ENCODE measurements around the gene PDSS2. TPM values are rescaled to one million over a fixed set of nuclear protein-coding genes. Genes with fewer than 3 reads are reported as not detected.

PDSS2 gene
- total and polyA plus RNA-seq, 2 of the 4 experiments (the other 2 are of a cell fraction) = 8.6 to 9.2 TPM

DNA sequence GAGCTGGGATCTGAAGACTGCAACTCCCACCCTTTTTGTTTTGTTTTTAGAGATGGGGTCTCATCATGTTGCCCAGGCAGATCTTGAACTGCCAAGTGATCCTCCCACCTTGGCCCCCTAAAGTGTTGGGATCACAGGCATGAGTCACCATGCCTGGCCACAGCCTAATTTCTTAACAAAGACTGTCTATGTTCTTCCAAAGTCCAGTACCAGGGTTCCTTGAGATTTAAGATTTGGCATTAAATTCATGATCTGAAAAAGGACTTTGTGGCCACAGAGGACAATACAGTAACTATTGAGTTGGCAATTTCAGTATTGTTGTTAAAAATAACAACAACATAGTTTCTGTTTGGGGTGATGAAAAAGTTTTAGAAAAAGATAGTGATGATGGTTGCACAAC, 315.4 kb downstream of the PDSS2 start:
- CTCF ChIA-PET = no interaction called here
- TF ChIP-seq BHLHE40 (IDR thresholded peaks at IDR 0.05; ENCODE audit: low read depth, low read length) (no peak), CEBPB (IDR thresholded peaks at IDR 0.05; ENCODE audit: low read depth, low read length) (peak; percentile 29; the same call in 1 of the 2 replicates), RFX5 (IDR thresholded peaks at IDR 0.05; ENCODE audit: low read depth, low read length) (no peak), MAFK (IDR thresholded peaks at IDR 0.05; ENCODE audit: low read depth, low read length) (no peak)
- TF ChIP-seq, protein P1, sequence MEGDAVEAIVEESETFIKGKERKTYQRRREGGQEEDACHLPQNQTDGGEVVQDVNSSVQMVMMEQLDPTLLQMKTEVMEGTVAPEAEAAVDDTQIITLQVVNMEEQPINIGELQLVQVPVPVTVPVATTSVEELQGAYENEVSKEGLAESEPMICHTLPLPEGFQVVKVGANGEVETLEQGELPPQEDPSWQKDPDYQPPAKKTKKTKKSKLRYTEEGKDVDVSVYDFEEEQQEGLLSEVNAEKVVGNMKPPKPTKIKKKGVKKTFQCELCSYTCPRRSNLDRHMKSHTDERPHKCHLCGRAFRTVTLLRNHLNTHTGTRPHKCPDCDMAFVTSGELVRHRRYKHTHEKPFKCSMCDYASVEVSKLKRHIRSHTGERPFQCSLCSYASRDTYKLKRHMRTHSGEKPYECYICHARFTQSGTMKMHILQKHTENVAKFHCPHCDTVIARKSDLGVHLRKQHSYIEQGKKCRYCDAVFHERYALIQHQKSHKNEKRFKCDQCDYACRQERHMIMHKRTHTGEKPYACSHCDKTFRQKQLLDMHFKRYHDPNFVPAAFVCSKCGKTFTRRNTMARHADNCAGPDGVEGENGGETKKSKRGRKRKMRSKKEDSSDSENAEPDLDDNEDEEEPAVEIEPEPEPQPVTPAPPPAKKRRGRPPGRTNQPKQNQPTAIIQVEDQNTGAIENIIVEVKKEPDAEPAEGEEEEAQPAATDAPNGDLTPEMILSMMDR (conservative IDR thresholded peaks at IDR 0.05; ENCODE audit: low read depth, low read length) = no peak
- TF ChIP-seq, protein P2, sequence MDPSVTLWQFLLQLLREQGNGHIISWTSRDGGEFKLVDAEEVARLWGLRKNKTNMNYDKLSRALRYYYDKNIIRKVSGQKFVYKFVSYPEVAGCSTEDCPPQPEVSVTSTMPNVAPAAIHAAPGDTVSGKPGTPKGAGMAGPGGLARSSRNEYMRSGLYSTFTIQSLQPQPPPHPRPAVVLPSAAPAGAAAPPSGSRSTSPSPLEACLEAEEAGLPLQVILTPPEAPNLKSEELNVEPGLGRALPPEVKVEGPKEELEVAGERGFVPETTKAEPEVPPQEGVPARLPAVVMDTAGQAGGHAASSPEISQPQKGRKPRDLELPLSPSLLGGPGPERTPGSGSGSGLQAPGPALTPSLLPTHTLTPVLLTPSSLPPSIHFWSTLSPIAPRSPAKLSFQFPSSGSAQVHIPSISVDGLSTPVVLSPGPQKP (IDR thresholded peaks at IDR 0.05; ENCODE audit: borderline replicate concordance, low read depth, low read length) = no peak

More for the DNA sequence above, 315.4 kb downstream of the PDSS2 start:
- H3K27ac ChIP-seq (ENCODE audit: insufficient read depth, low read length) = no peak overlapping the region
- no peak overlapping the region for H4K91ac ChIP-seq (ENCODE audit: insufficient read depth, low read depth, low read length)
- no peaks in the 10 kb centered on the region for H3K79me1 ChIP-seq (ENCODE audit: low read depth in 1 of 2, low read length in 2 of 2)
- H2AFZ ChIP-seq (replicated peaks; ENCODE audit: low read length, poor library complexity) = no peak overlapping the region
- H2BK15ac ChIP-seq (ENCODE audit: low read depth, low read length) = no peak overlapping the region
- H3K4ac ChIP-seq (ENCODE audit: low read depth, low read length) = no peak overlapping the region
- H3K4me2 ChIP-seq (ENCODE audit: low read depth, low read length) = no peak overlapping the region
- dilution Hi-C loops (cut with HindIII; ENCODE audit: low sequenced_read_pairs, unreplicated experiment) (no loop called here), intact Hi-C loops (cut with micrococcal nuclease) (no loop called here), in situ Hi-C loops (cut with MboI; ENCODE audit: low sequenced_read_pairs) (no loop called here)
- H3K23ac ChIP-seq (ENCODE audit: low read depth, low read length) = no peak overlapping the region
- no peaks in the 10 kb centered on the region for H4K20me1 ChIP-seq (ENCODE audit: insufficient read depth, low read length)
- POLR2A ChIA-PET (ENCODE audit: unreplicated experiment) = no interaction called here
- H3K56ac ChIP-seq (ENCODE audit: extremely low read depth, insufficient read depth, low read length) = no peak overlapping the region
- no peaks in the 10 kb centered on the region for H3K9me1 ChIP-seq (ENCODE audit: insufficient read depth, low read length)
- no peak overlapping the region for H2BK5ac ChIP-seq (ENCODE audit: low read depth, low read length, poor library complexity, severe bottlenecking)
- no peak overlapping the region for H2AK5ac ChIP-seq (ENCODE audit: low read depth, low read length)
- no peaks in the 10 kb centered on the region for H3K9me3 ChIP-seq (ENCODE audit: control insufficient read depth, insufficient read depth, low read length)
- no peak overlapping the region for H3K14ac ChIP-seq (replicated peaks; ENCODE audit: low read depth, low read length)
- no peak overlapping the region for H2AK9ac ChIP-seq (replicated peaks; ENCODE audit: low read depth, low read length, poor library complexity)
- no peak for DNase-seq
- no peak overlapping the region for H2BK120ac ChIP-seq (ENCODE audit: low read depth, low read length)
- H3K27me3 ChIP-seq (ENCODE audit: control insufficient read depth, insufficient read depth, low read length) = no peaks in the 10 kb centered on the region
- no peak for ATAC-seq (ENCODE audit: low read depth)
- H3K18ac ChIP-seq (ENCODE audit: low read depth, low read length) = no peak overlapping the region
- H4K5ac ChIP-seq (ENCODE audit: low read depth, low read length) = no peak overlapping the region
- H3K9ac ChIP-seq (ENCODE audit: low read depth, low read length) = no peak overlapping the region
- no peak overlapping the region for H3K4me3 ChIP-seq (ENCODE audit: insufficient read depth, low read depth, low read length)
- H3K36me3 ChIP-seq (ENCODE audit: control insufficient read depth, insufficient read depth, low read length) = no peaks in the 10 kb centered on the region
- no peak overlapping the region for H4K8ac ChIP-seq (ENCODE audit: low read depth in 2 of 2, low read length in 2 of 2)
- BruUV-seq (replicated peaks) = no TSS peak
- H2BK20ac ChIP-seq (ENCODE audit: low read depth, low read length) = no peak overlapping the region
- no peaks in the 10 kb centered on the region for H3K4me1 ChIP-seq (ENCODE audit: control insufficient read depth, insufficient read depth, low read length)

Data from IMR-90 (cell line).